PC-3 (cell line): ENCODE data around the gene DCP2. TPM values are rescaled to one million over a fixed set of nuclear protein-coding genes. Genes with fewer than 3 reads are reported as not detected.

ENCODE experiments used
- ATAC-seq: fragments of 200-7000 bp; cut with Tn5 transposase; 2 replicates; pipeline ENCODE4 v1.9.1; 2020; ENCODE audit warnings: mild to moderate bottlenecking, moderate library complexity
- BruUV-seq: library from RNA; stranded (reverse); fragments of 400-500 nt; replicated peaks from 2 replicates; lab custom pipeline; 2021; lab: Mats Ljungman, UMichigan
- CTCF ChIA-PET: fragments of 300-600 bp; sonication (Branson Sonifier 250); formaldehyde crosslinking; loops from one replicate; lab custom pipeline; 2022; ENCODE audit warnings: antibody characterized with exemption; lab: Charles Lee
- POLR2A ChIA-PET: fragments of 300-600 bp; sonication (Branson Sonifier 250); formaldehyde crosslinking; loops from one replicate; lab custom pipeline; 2022; ENCODE audit warnings: antibody characterized with exemption; ENCODE audit not compliant: unreplicated experiment; lab: Charles Lee
- DNase-seq: peaks from one replicate; pipeline ENCODE4 v3.0.0-alpha.2; 2015
- H2AFZ ChIP-seq: fragments of 300-600 bp; sonication (generic); 2 replicates; pipeline ENCODE4 v1.6.0; 2016; ENCODE audit warnings: antibody characterized with exemption, low read length
- H3F3A ChIP-seq: fragments of 300-600 bp; sonication (generic); one replicate; pipeline ENCODE4 v1.6.0; 2017; ENCODE audit warnings: antibody characterized with exemption, low read length, control low read depth, mild to moderate bottlenecking; ENCODE audit not compliant: unreplicated experiment
- H3K27ac ChIP-seq: fragments of 300-600 bp; sonication (generic); 2 replicates; pipeline ENCODE4 v1.5.1; 2016; ENCODE audit warnings: mild to moderate bottlenecking, low read length
- H3K27me3 ChIP-seq: fragments of 300-600 bp; sonication (generic); 2 replicates; pipeline ENCODE4 v1.6.1; 2016; ENCODE audit warnings: low read length, mixed read lengths
- H3K36me3 ChIP-seq: fragments of 300-600 bp; sonication (generic); 2 replicates; pipeline ENCODE4 v1.6.1; 2016; ENCODE audit warnings: low read depth, mixed run types, low read length, mixed read lengths
- H3K4me1 ChIP-seq: fragments of 300-600 bp; sonication (generic); 2 replicates; pipeline ENCODE4 v1.5.1; 2016; ENCODE audit warnings: low read length; ENCODE audit not compliant: insufficient read depth
- H3K4me2 ChIP-seq: fragments of 300-600 bp; sonication (generic); 2 replicates; pipeline ENCODE4 v1.6.0; 2016; ENCODE audit warnings: low read length
- H3K4me3 ChIP-seq: fragments of 300-600 bp; sonication (generic); 2 replicates; pipeline ENCODE4 v1.5.1; 2016; ENCODE audit warnings: mild to moderate bottlenecking, low read length, mixed read lengths
- H3K79me2 ChIP-seq: fragments of 300-600 bp; sonication (generic); 2 replicates; pipeline ENCODE4 v1.6.1; 2017; ENCODE audit warnings: low read length, mixed read lengths
- H3K9ac ChIP-seq: fragments of 300-600 bp; sonication (generic); 2 replicates; pipeline ENCODE4 v1.6.0; 2016; ENCODE audit warnings: mild to moderate bottlenecking, low read length
- H3K9me2 ChIP-seq: fragments of 300-600 bp; sonication (generic); replicated peaks from 2 replicates; pipeline ENCODE4 v1.6.1; 2016; ENCODE audit warnings: mixed run types, low read length, mixed read lengths
- H3K9me3 ChIP-seq: fragments of 300-600 bp; sonication (generic); 2 replicates; pipeline ENCODE4 v1.6.1; 2016; ENCODE audit warnings: low read length, mixed read lengths
- H4K20me1 ChIP-seq: fragments of 300-600 bp; sonication (generic); 2 replicates; pipeline ENCODE4 v1.6.1; 2016; ENCODE audit warnings: low read length, mixed read lengths
- EZH2 ChIP-seq: fragments of 300-600 bp; sonication (generic); IDR thresholded peaks from one replicate; pipeline ENCODE4 v1.6.1; 2017; ENCODE audit warnings: antibody characterized with exemption, mild to moderate bottlenecking, low read length; ENCODE audit not compliant: unreplicated experiment
- EZH2phosphoT487 ChIP-seq: fragments of 300-600 bp; sonication (generic); IDR thresholded peaks from 2 replicates; pipeline ENCODE4 v1.6.1; 2018; ENCODE audit warnings: mild to moderate bottlenecking, antibody characterized with exemption, low read length, borderline replicate concordance
- intact Hi-C: fragments of 100-400 bp; cut with micrococcal nuclease; formaldehyde crosslinking; loops from 2 replicates; pipeline ENCODE4 v1.9.0; 2023
- total RNA-seq: library from RNA; depleted of rRNA; stranded (reverse); fragments of >200 nt; gene quantifications from 2 replicates; pipeline ENCODE4 v1.2.3, GENCODE V29; 2014
- TF ChIP-seq, protein P1 (sequence below): fragments of 300-600 bp; sonication (generic); conservative IDR thresholded peaks from 2 replicates; pipeline ENCODE4 v1.5.1; 2017; ENCODE audit warnings: antibody characterized with exemption, low read depth, mild to moderate bottlenecking, low read length

DCP2 gene
- total RNA-seq, 1 experiment from 2014 or later = 33.6 TPM

DNA sequence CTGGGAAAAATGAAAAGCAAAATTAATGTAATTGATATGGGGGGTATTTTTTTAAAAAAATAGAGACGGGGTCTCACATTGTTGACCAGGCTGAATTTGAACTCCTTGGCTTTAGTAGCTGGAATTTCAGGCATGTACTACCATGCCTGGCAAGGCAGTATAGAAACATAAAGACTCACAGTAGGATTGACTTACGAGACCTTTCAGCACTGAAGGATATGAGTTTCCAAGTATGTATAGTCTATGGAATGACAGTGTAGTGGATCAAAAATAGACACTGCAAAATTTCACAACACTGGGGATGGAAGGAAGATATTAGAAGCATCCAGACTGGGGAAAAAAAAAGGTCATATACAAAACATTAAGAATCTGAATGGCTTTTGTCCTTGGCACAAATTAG lies 6.8 kb downstream of the DCP2 start:
- Histone ChIP-seq H3K4me1 (peaks cover 11% of the 10 kb centered on the region; the same call in 1 of the 2 replicates), H3K36me3 (no peaks in the 10 kb centered on the region; the same call in 1 of the 2 replicates), H3K9me3 (no peaks in the 10 kb centered on the region), H3K9me2 (no peaks in the 10 kb centered on the region), H3K79me2 (peaks cover 90% of the 10 kb centered on the region), H3K4me3 (no peak overlapping the region), H3K27ac (no peak overlapping the region), H4K20me1 (peaks cover 15% of the 10 kb centered on the region; the same call in 1 of the 2 replicates), H3K27me3 (no peaks in the 10 kb centered on the region), H3F3A (no peaks in the 10 kb centered on the region), H2AFZ (no peak overlapping the region), H3K4me2 (no peak overlapping the region), H3K9ac (no peak overlapping the region)
- POLR2A ChIA-PET = no interaction called here
- BruUV-seq = no TSS peak
- intact Hi-C loops = no loop called here
- no peak for DNase-seq
- no peak for TF ChIP-seq EZH2phosphoT487
- TF ChIP-seq, protein P1, sequence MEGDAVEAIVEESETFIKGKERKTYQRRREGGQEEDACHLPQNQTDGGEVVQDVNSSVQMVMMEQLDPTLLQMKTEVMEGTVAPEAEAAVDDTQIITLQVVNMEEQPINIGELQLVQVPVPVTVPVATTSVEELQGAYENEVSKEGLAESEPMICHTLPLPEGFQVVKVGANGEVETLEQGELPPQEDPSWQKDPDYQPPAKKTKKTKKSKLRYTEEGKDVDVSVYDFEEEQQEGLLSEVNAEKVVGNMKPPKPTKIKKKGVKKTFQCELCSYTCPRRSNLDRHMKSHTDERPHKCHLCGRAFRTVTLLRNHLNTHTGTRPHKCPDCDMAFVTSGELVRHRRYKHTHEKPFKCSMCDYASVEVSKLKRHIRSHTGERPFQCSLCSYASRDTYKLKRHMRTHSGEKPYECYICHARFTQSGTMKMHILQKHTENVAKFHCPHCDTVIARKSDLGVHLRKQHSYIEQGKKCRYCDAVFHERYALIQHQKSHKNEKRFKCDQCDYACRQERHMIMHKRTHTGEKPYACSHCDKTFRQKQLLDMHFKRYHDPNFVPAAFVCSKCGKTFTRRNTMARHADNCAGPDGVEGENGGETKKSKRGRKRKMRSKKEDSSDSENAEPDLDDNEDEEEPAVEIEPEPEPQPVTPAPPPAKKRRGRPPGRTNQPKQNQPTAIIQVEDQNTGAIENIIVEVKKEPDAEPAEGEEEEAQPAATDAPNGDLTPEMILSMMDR = no peak
- TF ChIP-seq EZH2 = no peak
- CTCF ChIA-PET = no interaction called here
- ATAC-seq = no peak

DNA sequence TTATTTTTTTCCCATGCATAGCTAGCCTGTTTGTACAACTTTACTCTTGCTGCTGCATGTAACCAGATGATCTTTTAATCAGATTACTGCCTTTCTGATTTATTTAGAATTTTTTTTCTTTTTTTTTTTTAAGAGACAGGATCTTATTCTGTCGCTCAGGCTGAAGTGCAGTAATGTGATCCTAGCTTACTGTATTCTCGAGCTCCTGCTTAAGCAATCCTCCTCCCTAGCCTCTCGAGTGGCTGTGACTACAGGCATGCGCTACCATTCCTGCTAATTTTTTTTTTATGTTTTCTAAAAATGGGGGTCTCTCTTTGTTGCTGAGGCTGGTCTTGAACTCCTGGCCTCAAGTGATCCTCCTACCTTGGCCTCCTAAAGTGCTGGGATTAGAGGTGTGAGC lies 9.6 kb downstream of the DCP2 start:
- ATAC-seq (no peak), DNase-seq (no peak)
- H3K9ac ChIP-seq = no peak overlapping the region
- H3K27me3 ChIP-seq = no peaks in the 10 kb centered on the region
- no peak overlapping the region for H2AFZ ChIP-seq
- CTCF ChIA-PET = no interaction called here
- TF ChIP-seq EZH2 (no peak), EZH2phosphoT487 (no peak)
- TF ChIP-seq, protein P1 = no peak
- H4K20me1 ChIP-seq = no peaks in the 10 kb centered on the region
- H3K9me3 ChIP-seq = no peaks in the 10 kb centered on the region
- no TSS peak for BruUV-seq
- no peaks in the 10 kb centered on the region for H3K9me2 ChIP-seq
- no peaks in the 10 kb centered on the region for H3F3A ChIP-seq
- intact Hi-C loops = no loop called here
- no peaks in the 10 kb centered on the region for H3K4me1 ChIP-seq
- H3K4me3 ChIP-seq = no peak overlapping the region
- peaks cover 89% of the 10 kb centered on the region for H3K79me2 ChIP-seq
- POLR2A ChIA-PET = no interaction called here
- no peak overlapping the region for H3K27ac ChIP-seq
- no peaks in the 10 kb centered on the region; the same call in 1 of the 2 replicates for H3K36me3 ChIP-seq
- no peak overlapping the region for H3K4me2 ChIP-seq

DNA sequence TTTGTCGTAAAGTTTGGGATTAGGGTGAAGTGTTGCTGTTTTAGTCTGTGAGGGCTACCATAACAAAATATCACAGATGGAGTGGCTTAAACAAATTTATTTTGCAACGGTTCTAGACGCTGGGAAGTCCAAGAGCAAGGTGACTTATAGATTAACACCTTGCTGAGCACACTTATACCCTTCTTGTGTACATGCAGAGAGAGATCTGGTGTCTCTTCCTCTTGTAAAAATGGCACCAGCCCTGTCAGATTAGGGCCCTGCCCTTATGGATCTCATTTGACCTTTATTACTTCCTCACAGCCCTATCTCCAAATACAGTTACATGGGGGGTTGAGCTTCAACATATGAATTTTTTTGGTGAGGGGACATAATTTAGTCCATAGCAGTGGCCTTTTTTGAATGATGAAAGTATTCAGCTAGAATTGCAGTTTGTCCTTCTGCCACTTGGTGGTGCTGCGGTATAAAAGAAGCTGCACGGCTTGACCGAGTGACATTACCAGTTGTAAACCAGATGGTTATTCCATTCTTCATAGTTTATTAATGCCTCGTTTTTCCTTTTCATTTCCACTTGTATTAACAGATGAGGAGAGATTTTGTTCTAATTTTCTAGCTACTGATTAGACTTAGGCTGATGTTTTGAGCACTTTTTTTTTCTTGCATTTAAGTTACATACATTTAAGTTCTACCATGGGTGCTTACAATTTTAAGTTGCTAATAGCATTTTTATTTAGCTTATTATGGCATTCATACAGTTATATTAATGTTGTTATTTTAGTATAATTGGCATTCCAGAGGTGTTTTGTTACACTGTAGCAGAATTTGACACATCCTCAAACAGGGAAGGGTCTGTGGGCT lies 19.4 kb downstream of the DCP2 start:
- Histone ChIP-seq H4K20me1 (no peaks in the 10 kb centered on the region), H2AFZ (no peak overlapping the region), H3K4me2 (no peak overlapping the region), H3K9me2 (no peaks in the 10 kb centered on the region), H3F3A (no peaks in the 10 kb centered on the region), H3K9me3 (no peaks in the 10 kb centered on the region), H3K4me3 (no peak overlapping the region), H3K27ac (no peak overlapping the region), H3K79me2 (peaks cover 31% of the 10 kb centered on the region), H3K9ac (no peak overlapping the region), H3K36me3 (peaks cover 3% of the 10 kb centered on the region; the same call in 1 of the 2 replicates), H3K4me1 (peaks cover 11% of the 10 kb centered on the region), H3K27me3 (no peaks in the 10 kb centered on the region)
- TF ChIP-seq EZH2 = no peak
- TF ChIP-seq, protein P1 = peak; percentile 97
- ChIA-PET CTCF (interaction anchor here (0.6 to 1.3 kb wide), 7 partner anchors 16 to 535 kb away, joined by 3 to 5 read pairs (median 4); no protein-coding TSS in a partner anchor), POLR2A (no interaction called here)
- DNase-seq (peak; percentile 90), ATAC-seq (peak; percentile 78)
- intact Hi-C loops = loop anchor here (1.0 to 2.0 kb wide), 4 partner anchors 42 to 610 kb away; no protein-coding TSS in a partner anchor
- BruUV-seq = no TSS peak
